ENCODE results near the gene SLC26A4.

SLC26A4 gene

DNA sequence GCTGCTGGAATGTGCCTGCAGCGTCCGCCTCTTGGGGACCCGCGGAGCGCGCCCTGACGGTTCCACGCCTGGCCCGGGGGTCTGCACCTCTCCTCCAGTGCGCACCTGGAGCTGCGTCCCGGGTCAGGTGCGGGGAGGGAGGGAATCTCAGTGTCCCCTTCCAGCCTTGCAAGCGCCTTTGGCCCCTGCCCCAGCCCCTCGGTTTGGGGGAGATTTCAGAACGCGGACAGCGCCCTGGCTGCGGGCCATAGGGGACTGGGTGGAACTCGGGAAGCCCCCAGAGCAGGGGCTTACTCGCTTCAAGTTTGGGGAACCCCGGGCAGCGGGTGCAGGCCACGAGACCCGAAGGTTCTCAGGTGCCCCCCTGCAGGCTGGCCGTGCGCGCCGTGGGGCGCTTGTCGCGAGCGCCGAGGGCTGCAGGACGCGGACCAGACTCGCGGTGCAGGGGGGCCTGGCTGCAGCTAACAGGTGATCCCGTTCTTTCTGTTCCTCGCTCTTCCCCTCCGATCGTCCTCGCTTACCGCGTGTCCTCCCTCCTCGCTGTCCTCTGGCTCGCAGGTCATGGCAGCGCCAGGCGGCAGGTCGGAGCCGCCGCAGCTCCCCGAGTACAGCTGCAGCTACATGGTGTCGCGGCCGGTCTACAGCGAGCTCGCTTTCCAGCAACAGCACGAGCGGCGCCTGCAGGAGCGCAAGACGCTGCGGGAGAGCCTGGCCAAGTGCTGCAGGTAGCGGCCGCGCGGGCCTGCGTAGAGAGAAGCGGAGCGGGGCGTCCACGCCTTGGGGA lies 645 bp downstream of the SLC26A4 start:
- H3K27ac Mint-ChIP-seq: no peak overlapping the region
- peak; percentile 69 for DNase-seq
- H3K4me3 Mint-ChIP-seq: peak overlapping the region; percentile 81
- H3K9me3 Mint-ChIP-seq: no peaks in the 10 kb centered on the region
- no peaks in the 10 kb centered on the region for H3K36me3 Mint-ChIP-seq (ENCODE audit: low read depth)
- TF ChIP-seq, protein P1, sequence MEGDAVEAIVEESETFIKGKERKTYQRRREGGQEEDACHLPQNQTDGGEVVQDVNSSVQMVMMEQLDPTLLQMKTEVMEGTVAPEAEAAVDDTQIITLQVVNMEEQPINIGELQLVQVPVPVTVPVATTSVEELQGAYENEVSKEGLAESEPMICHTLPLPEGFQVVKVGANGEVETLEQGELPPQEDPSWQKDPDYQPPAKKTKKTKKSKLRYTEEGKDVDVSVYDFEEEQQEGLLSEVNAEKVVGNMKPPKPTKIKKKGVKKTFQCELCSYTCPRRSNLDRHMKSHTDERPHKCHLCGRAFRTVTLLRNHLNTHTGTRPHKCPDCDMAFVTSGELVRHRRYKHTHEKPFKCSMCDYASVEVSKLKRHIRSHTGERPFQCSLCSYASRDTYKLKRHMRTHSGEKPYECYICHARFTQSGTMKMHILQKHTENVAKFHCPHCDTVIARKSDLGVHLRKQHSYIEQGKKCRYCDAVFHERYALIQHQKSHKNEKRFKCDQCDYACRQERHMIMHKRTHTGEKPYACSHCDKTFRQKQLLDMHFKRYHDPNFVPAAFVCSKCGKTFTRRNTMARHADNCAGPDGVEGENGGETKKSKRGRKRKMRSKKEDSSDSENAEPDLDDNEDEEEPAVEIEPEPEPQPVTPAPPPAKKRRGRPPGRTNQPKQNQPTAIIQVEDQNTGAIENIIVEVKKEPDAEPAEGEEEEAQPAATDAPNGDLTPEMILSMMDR (IDR thresholded peaks at IDR 0.05): peak; percentile 10
- H3K27me3 Mint-ChIP-seq (ENCODE audit: low read depth, poor library complexity): peaks cover 90% of the 10 kb centered on the region
- H3K4me1 Mint-ChIP-seq: peaks cover 7% of the 10 kb centered on the region

DNA sequence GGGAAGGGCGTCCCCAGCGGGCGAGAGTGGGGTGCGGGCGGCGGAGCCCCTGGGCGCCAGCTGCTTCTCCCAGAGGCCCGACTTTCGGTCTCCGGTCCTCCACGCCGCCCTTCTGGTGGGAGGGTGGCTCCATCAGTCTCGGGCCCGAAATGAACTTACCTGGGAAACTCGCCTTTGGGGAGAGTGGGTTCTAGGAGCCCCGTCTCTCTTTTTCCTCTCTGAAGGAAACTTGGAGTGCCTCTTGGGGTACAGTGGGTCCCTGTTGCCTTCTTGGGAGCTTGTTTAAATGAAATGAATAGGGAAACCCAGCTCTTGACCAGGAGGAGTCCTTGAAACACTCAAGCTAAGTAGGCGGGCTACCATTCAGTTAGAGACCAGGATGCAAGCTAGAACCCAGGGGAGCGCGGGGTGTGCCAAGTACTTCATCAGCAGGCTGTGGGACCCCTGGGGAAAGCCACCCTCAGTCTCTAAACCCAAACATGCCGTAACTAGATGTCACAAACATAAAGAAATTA lies 1.3 kb downstream of the SLC26A4 start:
- Mint-ChIP-seq H3K27me3 (ENCODE audit: low read depth, poor library complexity) (peaks cover 84% of the 10 kb centered on the region), H3K9me3 (no peaks in the 10 kb centered on the region), H3K36me3 (ENCODE audit: low read depth) (no peaks in the 10 kb centered on the region), H3K4me3 (peak overlapping the region; percentile 81), H3K27ac (no peak overlapping the region), H3K4me1 (peaks cover 7% of the 10 kb centered on the region)
- no peak for DNase-seq
- TF ChIP-seq, protein P1 (IDR thresholded peaks at IDR 0.05): no peak

DNA sequence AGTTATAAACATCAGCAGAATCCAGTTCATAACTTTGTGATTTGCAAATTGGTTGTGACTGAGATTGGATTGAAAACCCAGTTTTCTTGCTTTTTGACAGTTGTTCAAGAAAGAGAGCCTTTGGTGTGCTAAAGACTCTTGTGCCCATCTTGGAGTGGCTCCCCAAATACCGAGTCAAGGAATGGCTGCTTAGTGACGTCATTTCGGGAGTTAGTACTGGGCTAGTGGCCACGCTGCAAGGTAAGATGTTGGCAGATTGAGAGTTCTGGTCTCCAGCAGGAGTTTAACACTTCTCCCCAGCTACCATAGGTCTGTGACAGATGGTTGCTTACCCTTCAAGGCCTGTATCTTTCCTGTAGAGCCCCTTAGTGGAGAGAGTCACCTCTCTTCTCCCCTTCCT lies 2.6 kb downstream of the SLC26A4 start:
- Mint-ChIP-seq H3K4me1 (peaks cover 7% of the 10 kb centered on the region), H3K36me3 (ENCODE audit: low read depth) (no peaks in the 10 kb centered on the region), H3K9me3 (no peaks in the 10 kb centered on the region), H3K27me3 (ENCODE audit: low read depth, poor library complexity) (peaks cover 71% of the 10 kb centered on the region), H3K27ac (no peak overlapping the region), H3K4me3 (no peak overlapping the region)
- DNase-seq: no peak
- TF ChIP-seq, protein P1 (IDR thresholded peaks at IDR 0.05): no peak

DNA sequence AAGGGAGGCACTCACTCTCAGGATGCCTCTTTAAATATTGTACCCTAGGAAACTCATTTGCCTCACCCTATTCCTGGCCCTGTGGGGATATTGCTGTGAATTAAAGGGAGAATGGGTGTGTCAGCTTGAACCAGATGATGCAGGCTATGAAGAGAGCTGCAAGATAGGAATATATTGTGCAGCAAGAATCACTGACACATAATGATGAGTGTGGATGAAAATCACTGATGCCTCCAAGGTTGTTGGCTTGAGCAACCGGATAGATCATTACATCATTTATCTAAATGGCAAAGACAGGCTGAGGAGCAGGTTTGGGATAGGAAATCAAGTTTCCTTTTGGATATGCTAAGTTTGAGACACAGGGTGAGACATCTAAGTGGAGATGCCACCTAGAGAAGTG lies 6.2 kb downstream of the SLC26A4 start:
- peaks cover 65% of the 10 kb centered on the region for H3K27me3 Mint-ChIP-seq (ENCODE audit: low read depth, poor library complexity)
- no peak for DNase-seq
- H3K9me3 Mint-ChIP-seq: no peaks in the 10 kb centered on the region
- H3K4me3 Mint-ChIP-seq: no peak overlapping the region
- no peak overlapping the region for H3K27ac Mint-ChIP-seq
- H3K4me1 Mint-ChIP-seq: no peaks in the 10 kb centered on the region
- no peaks in the 10 kb centered on the region for H3K36me3 Mint-ChIP-seq (ENCODE audit: low read depth)
- TF ChIP-seq, protein P1 (IDR thresholded peaks at IDR 0.05): no peak

DNA sequence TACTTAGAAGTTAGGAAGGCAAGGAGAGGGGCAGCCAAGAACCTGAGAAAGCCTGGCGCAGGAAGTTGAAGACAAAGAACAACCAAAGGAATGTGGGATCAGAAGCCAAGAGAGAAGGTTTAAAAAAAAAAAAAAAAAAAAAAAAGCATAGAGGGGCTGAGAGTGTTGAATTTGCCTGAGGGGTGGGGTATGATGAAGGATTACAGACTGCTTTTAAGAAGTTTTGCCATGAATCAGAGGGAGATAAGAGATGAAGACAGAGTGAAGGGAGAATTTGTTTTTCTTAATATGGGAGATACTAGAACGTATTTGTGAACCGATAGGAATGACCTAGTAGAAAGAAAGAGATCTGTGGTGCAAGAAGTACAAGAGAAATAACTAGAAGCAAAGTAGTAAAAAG lies 6.7 kb downstream of the SLC26A4 start:
- Mint-ChIP-seq H3K4me1 (no peaks in the 10 kb centered on the region), H3K27ac (no peak overlapping the region), H3K9me3 (no peaks in the 10 kb centered on the region), H3K27me3 (ENCODE audit: low read depth, poor library complexity) (peaks cover 59% of the 10 kb centered on the region), H3K36me3 (ENCODE audit: low read depth) (no peaks in the 10 kb centered on the region), H3K4me3 (no peak overlapping the region)
- TF ChIP-seq, protein P1 (IDR thresholded peaks at IDR 0.05): no peak
- no peak for DNase-seq

DNA sequence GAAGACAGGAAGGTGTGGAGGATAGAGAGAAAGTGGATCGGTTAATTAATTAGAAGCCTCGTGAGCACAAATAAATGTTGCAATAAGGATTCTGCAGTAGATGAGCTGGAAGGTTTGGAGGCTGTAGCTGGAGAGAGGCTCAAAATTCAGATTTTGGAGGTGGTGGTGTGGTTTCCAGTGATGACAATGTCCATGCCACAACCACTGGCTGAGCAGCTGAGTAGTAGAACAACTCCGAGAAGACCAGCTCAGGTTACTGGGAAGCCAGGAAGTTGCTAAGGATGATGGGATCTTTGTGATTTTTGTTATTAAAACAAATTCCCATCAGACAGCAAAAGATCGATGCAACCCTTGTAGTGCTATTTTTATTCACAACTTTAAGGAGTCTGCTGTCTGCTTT lies 7.7 kb downstream of the SLC26A4 start:
- TF ChIP-seq, protein P1 (IDR thresholded peaks at IDR 0.05): no peak
- no peaks in the 10 kb centered on the region for H3K4me1 Mint-ChIP-seq
- no peaks in the 10 kb centered on the region for H3K36me3 Mint-ChIP-seq (ENCODE audit: low read depth)
- H3K27ac Mint-ChIP-seq: no peak overlapping the region
- no peak for DNase-seq
- no peak overlapping the region for H3K4me3 Mint-ChIP-seq
- no peaks in the 10 kb centered on the region for H3K9me3 Mint-ChIP-seq
- peaks cover 49% of the 10 kb centered on the region for H3K27me3 Mint-ChIP-seq (ENCODE audit: low read depth, poor library complexity)

Measured in nephron progenitor cell (in vitro differentiated cells).